SK-N-SH (cell line): ENCODE measurements around the gene TMEM179B. TPM values are rescaled to one million over a fixed set of nuclear protein-coding genes. Genes with fewer than 3 reads are reported as not detected.

ENCODE experiments used
- CTCF ChIA-PET: fragments of 300-600, 350-600 bp; formaldehyde crosslinking; extraction: SDS; loops from one replicate; lab custom pipeline; 2021; lab: Yijun Ruan, JAX
- POLR2A ChIA-PET: fragments of 350-600 bp; sonication (Branson Sonifier 250); formaldehyde crosslinking; extraction: SDS; loops from one replicate; lab custom pipeline; 2020; ENCODE audit warnings: antibody characterized with exemption, inconsistent platforms; lab: Yijun Ruan, JAX
- DNase-seq: peaks from one replicate; pipeline ENCODE4 v3.0.0; 2012
- H2AFZ ChIP-seq: fragments of 200-600 bp; sonication (generic); 2 replicates; pipeline ENCODE4 v1.8.1; 2016; ENCODE audit warnings: antibody characterized with exemption, mild to moderate bottlenecking, low read depth
- H3F3A ChIP-seq: fragments of 200-600 bp; sonication (generic); replicated peaks from 2 replicates; pipeline ENCODE3; 2016; ENCODE audit warnings: antibody characterized with exemption, mild to moderate bottlenecking; ENCODE audit not compliant: insufficient read depth
- H3K27ac ChIP-seq, 2 experiments: fragments of 200-500 bp in 1 of 2; fragments of 200-600 bp in 1 of 2; sonication (Bioruptor generic) in 1 of 2; sonication (generic), shearing (Covaris generic) in 1 of 2; 2 replicates each; pipeline versions ENCODE4 v1.5.1 to v1.6.1; 2014 to 2016; ENCODE audit warnings: low read depth in 2 of 2, inconsistent platforms in 1 of 2, low read length in 1 of 2, mild to moderate bottlenecking in 1 of 2, mixed read lengths in 1 of 2
- H3K27me3 ChIP-seq: fragments of 200-600 bp; sonication (generic), shearing (Covaris generic); 2 replicates; pipeline ENCODE4 v1.6.1; 2016; ENCODE audit warnings: mixed run types; ENCODE audit not compliant: insufficient read depth
- H3K36me3 ChIP-seq, 2 experiments: fragments of 200-500 bp in 1 of 2; fragments of 200-600 bp in 1 of 2; sonication (Bioruptor generic) in 1 of 2; sonication (generic) in 1 of 2; replicated peaks in 1 of 2; 2 replicates each; pipeline versions ENCODE3 to v1.5.1; 2014 to 2016; ENCODE audit warnings: low read length in 1 of 2, mild to moderate bottlenecking in 1 of 2; ENCODE audit not compliant: insufficient read depth in 2 of 2, control insufficient read depth in 1 of 2
- H3K4me1 ChIP-seq, 2 experiments: fragments of 200-500 bp in 1 of 2; fragments of 200-600 bp in 1 of 2; sonication (Bioruptor generic) in 1 of 2; sonication (generic), shearing (Covaris generic) in 1 of 2; 2 replicates each; pipeline versions ENCODE4 v1.5.1 to v1.6.1; 2014 to 2016; ENCODE audit warnings: low read depth in 1 of 2, low read length in 1 of 2, mixed run types in 1 of 2; ENCODE audit not compliant: insufficient read depth in 2 of 2, control insufficient read depth in 1 of 2
- H3K4me2 ChIP-seq: fragments of 200-600 bp; sonication (generic), shearing (Covaris generic); 2 replicates; pipeline ENCODE4 v1.6.1; 2017; ENCODE audit warnings: mixed run types
- H3K4me3 ChIP-seq, 2 experiments: fragments of 200-500 bp in 1 of 2; fragments of 200-600 bp in 1 of 2; sonication (Bioruptor generic) in 1 of 2; sonication (generic), shearing (Covaris generic) in 1 of 2; 2 replicates each; pipeline versions ENCODE4 v1.5.1 to v1.8.1; 2014 to 2016; ENCODE audit warnings: low read depth in 2 of 2, inconsistent platforms in 1 of 2, low read length in 1 of 2, mild to moderate bottlenecking in 1 of 2, mixed read lengths in 1 of 2, moderate library complexity in 1 of 2
- H3K79me2 ChIP-seq: fragments of 200-600 bp; sonication (generic); 2 replicates; pipeline ENCODE4 v1.8.1; 2017; ENCODE audit warnings: mild to moderate bottlenecking; ENCODE audit not compliant: insufficient read depth
- H3K9ac ChIP-seq: fragments of 200-600 bp; sonication (generic); 2 replicates; pipeline ENCODE4 v1.6.1; 2017; ENCODE audit warnings: mixed run types
- H3K9me2 ChIP-seq: fragments of 200-600 bp; sonication (generic); 2 replicates; pipeline ENCODE4 v1.6.1; 2017; ENCODE audit warnings: mixed run types
- H3K9me3 ChIP-seq: fragments of 200-600 bp; sonication (generic); 2 replicates; pipeline ENCODE4 v1.6.1; 2017; ENCODE audit warnings: mixed run types, mild to moderate bottlenecking, moderate library complexity
- H4K20me1 ChIP-seq: fragments of 200-600 bp; sonication (generic); 2 replicates; pipeline ENCODE4 v1.6.1; 2017; ENCODE audit warnings: mild to moderate bottlenecking, mixed run types; ENCODE audit not compliant: insufficient read depth
- EP300 ChIP-seq, 2 experiments: IDR thresholded peaks; 2 replicates each; pipeline versions ENCODE4 v1.4.0 to v1.6.1; 2012; ENCODE audit warnings: borderline replicate concordance in 1 of 2, low read depth in 1 of 2, low read length in 1 of 2
- EZH2phosphoT487 ChIP-seq: fragments of 200-600 bp; sonication (generic); IDR thresholded peaks from 2 replicates; pipeline ENCODE4 v1.6.1; 2017; ENCODE audit warnings: low read depth, mixed run types, mild to moderate bottlenecking, antibody characterized with exemption, moderate library complexity, borderline replicate concordance
- FOSL2 ChIP-seq: IDR thresholded peaks from 2 replicates; pipeline ENCODE4 v1.4.0; 2012; ENCODE audit warnings: low read depth, mild to moderate bottlenecking, moderate library complexity, borderline replicate concordance
- FOXJ3 ChIP-seq: sonication (generic); formaldehyde crosslinking; IDR thresholded peaks from 2 replicates; pipeline ENCODE4 v1.5.1; 2020; ENCODE audit warnings: mild to moderate bottlenecking, missing genetic modification reagents
- GATA2 ChIP-seq: sonication (generic); formaldehyde crosslinking; IDR thresholded peaks from 2 replicates; pipeline ENCODE4 v1.5.0; 2020; ENCODE audit warnings: mild to moderate bottlenecking, missing genetic modification reagents
- IRF3 ChIP-seq: fragments of 150-350 bp; IDR thresholded peaks from 2 replicates; pipeline ENCODE4 v1.6.1; 2016; ENCODE audit warnings: mild to moderate bottlenecking, low read depth, low read length
- MAX ChIP-seq: IDR thresholded peaks from 2 replicates; pipeline ENCODE4 v1.4.0; 2012; ENCODE audit warnings: low read depth
- MEF2A ChIP-seq: IDR thresholded peaks from 2 replicates; pipeline ENCODE4 v1.4.0; 2012; ENCODE audit warnings: low read depth, borderline replicate concordance
- MXI1 ChIP-seq: IDR thresholded peaks from 2 replicates; pipeline ENCODE4 v1.6.1; 2012; ENCODE audit warnings: mild to moderate bottlenecking, low read depth, low read length, improper control_type of control experiment
- NRF1 ChIP-seq: IDR thresholded peaks from 2 replicates; pipeline ENCODE4 v1.6.1; 2012; ENCODE audit warnings: low read depth, mild to moderate bottlenecking, low read length
- RAD21 ChIP-seq: IDR thresholded peaks from 2 replicates; pipeline ENCODE4 v1.6.1; 2012; ENCODE audit warnings: mild to moderate bottlenecking, low read length
- RCOR1 ChIP-seq: fragments of 150-350 bp; IDR thresholded peaks from 2 replicates; pipeline ENCODE4 v1.6.1; 2017; ENCODE audit warnings: antibody characterized with exemption, low read length
- SMC3 ChIP-seq: IDR thresholded peaks from 2 replicates; pipeline ENCODE4 v1.6.1; 2012; ENCODE audit warnings: low read depth, low read length, improper control_type of control experiment
- TAF1 ChIP-seq: IDR thresholded peaks from 2 replicates; pipeline ENCODE4 v1.6.1; 2012; ENCODE audit warnings: low read depth, mild to moderate bottlenecking, low read length, moderate library complexity, borderline replicate concordance
- TCF12 ChIP-seq: IDR thresholded peaks from 2 replicates; pipeline ENCODE4 v1.4.0; 2012
- TEAD4 ChIP-seq: IDR thresholded peaks from 2 replicates; pipeline ENCODE4 v1.4.0; 2012; ENCODE audit warnings: mild to moderate bottlenecking, borderline replicate concordance; ENCODE audit not compliant: insufficient read depth
- USF1 ChIP-seq: IDR thresholded peaks from 2 replicates; pipeline ENCODE4 v1.4.0; 2012; ENCODE audit warnings: low read depth, borderline replicate concordance
- YY1 ChIP-seq: IDR thresholded peaks from 2 replicates; pipeline ENCODE4 v1.4.0; 2012; ENCODE audit warnings: low read depth, mild to moderate bottlenecking
- WGBS: methylation state at CpG from one replicate; pipeline ENCODE4 v1.1.6; 2017; ENCODE audit warnings: low lambda C conversion rate; 5-methylcytosine and 5-hydroxymethylcytosine counted together
- polyA plus RNA-seq, 3 experiments: library from polyadenylated mRNA; depleted of rRNA; stranded (reverse); fragments of >200 nt; gene quantifications; 2 replicates each; pipeline ENCODE4 v1.2.3, GENCODE V29; 2012

TMEM179B gene
- polyA plus RNA-seq, 1 of the 3 experiments (the other 2 are of a cell fraction), result 69.6 TPM

GRCh38 chr11:62755086-62755615, 32.1 kb upstream of the TMEM179B start:
- ChIA-PET POLR2A (interaction anchor here (1.1 to 2.3 kb wide), 3 partner anchors 16 to 83 kb away, joined by 3 to 33 read pairs (median 10); partner anchors contain the start of genes HNRNPUL2, LBHD1, TAF6L and TTC9C), CTCF (interaction anchor here (0.7 to 2.0 kb wide), 3 partner anchors 11 to 45 kb away, joined by 3 to 5 read pairs (median 4); no protein-coding TSS in a partner anchor)
- Histone ChIP-seq H2AFZ (no peak overlapping the region), H3K4me1 (peaks cover 6 to 11% of the 10 kb centered on the region in 2 experiments; a peak in 3 of 4 replicates), H3K9me3 (no peaks in the 10 kb centered on the region), H3K36me3 (peaks cover 0 to 3% of the 10 kb centered on the region in 2 experiments), H3K9me2 (no peaks in the 10 kb centered on the region), H3K4me3 (no peak overlapping the region), H3K9ac (no peak overlapping the region), H3F3A (peaks cover 21% of the 10 kb centered on the region), H3K27me3 (no peaks in the 10 kb centered on the region), H3K27ac (no peak overlapping the region), H3K79me2 (peaks cover 28% of the 10 kb centered on the region; the same call in 1 of the 2 replicates), H4K20me1 (no peaks in the 10 kb centered on the region), H3K4me2 (peak overlapping the region; percentile 87; the same call in 1 of the 2 replicates)
- 73% methylated on average over 8 of the region's 10 CpGs for WGBS
- no peak for TF ChIP-seq RAD21
- TF ChIP-seq EZH2phosphoT487, result no peak
- TF ChIP-seq FOXJ3 (CRISPR knock-in tag), result no peak
- TF ChIP-seq EP300 (IDR thresholded peaks at IDR 0.05; ENCODE audit: borderline replicate concordance in 1 of 2, low read depth in 1 of 2, low read length in 1 of 2), result no peak
- TF ChIP-seq GATA2 (CRISPR knock-in tag), result no peak
- no peak for TF ChIP-seq TCF12
- TF ChIP-seq MAX, result no peak
- TF ChIP-seq IRF3, result no peak
- no peak for TF ChIP-seq MXI1
- TF ChIP-seq SMC3, result no peak
- TF ChIP-seq TEAD4, result no peak
- TF ChIP-seq RCOR1, result no peak
- no peak for TF ChIP-seq MEF2A
- DNase-seq, result no peak

- H3K4me1 ChIP-seq, result peaks cover 14 to 16% of the 10 kb centered on the region in 2 experiments
- H3K79me2 ChIP-seq, result peaks cover 18% of the 10 kb centered on the region
- peaks cover 21% of the 10 kb centered on the region for H3F3A ChIP-seq
- no peak overlapping the region for H3K4me2 ChIP-seq
- peaks cover 0 to 3% of the 10 kb centered on the region in 2 experiments for H3K36me3 ChIP-seq
- no peak overlapping the region for H3K4me3 ChIP-seq
- no peaks in the 10 kb centered on the region for H3K9me2 ChIP-seq
- no peak overlapping the region for H3K9ac ChIP-seq
- H2AFZ ChIP-seq, result no peak overlapping the region
- ChIA-PET CTCF (interaction anchor here (1.2 to 2.6 kb wide), 3 partner anchors 11 to 46 kb away, joined by 3 to 10 read pairs (median 3); partner anchors contain the start of gene TMEM179B), POLR2A (no interaction called here)
- no peak overlapping the region for H3K27ac ChIP-seq
- no peaks in the 10 kb centered on the region for H3K27me3 ChIP-seq
- 91% methylated on average over 8 of the region's 9 CpGs for WGBS
- TF ChIP-seq USF1 (no peak), NRF1 (no peak), RAD21 (no peak), FOSL2 (no peak), YY1 (no peak), GATA2 (CRISPR knock-in tag) (no peak), FOXJ3 (CRISPR knock-in tag) (no peak), TAF1 (no peak), EZH2phosphoT487 (no peak)
- no peak for DNase-seq
- no peaks in the 10 kb centered on the region for H3K9me3 ChIP-seq
- H4K20me1 ChIP-seq, result no peaks in the 10 kb centered on the region
These were observed 29.1 kb upstream of the TMEM179B start for GRCh38 chr11:62757846-62758788.
